Testis (tissue), 3 donors: Measurements from ENCODE around the gene ELN. TPM values are rescaled to one million over a fixed set of nuclear protein-coding genes. Genes with fewer than 3 reads are reported as not detected.

Experiments used
- DNase-seq: peaks from one replicate; pipeline ENCODE4 v3.0.0-alpha.2; 2019
- H3K27ac ChIP-seq, 2 donors: fragments of 200-600 bp; sonication (generic); one replicate each; pipeline ENCODE4 v1.5.1; 2019
- H3K27me3 ChIP-seq: fragments of 200-600 bp; sonication (generic); one replicate; pipeline ENCODE4 v1.5.1; 2019
- H3K36me3 ChIP-seq: fragments of 200-600 bp; sonication (generic); one replicate; pipeline ENCODE4 v1.5.1; 2017; ENCODE audit warnings: low read depth; ENCODE audit errors: missing control alignments
- H3K4me1 ChIP-seq: fragments of 200-600 bp; sonication (generic); one replicate; pipeline ENCODE4 v1.5.1; 2019
- H3K4me3 ChIP-seq, 2 donors: fragments of 200-600 bp; sonication (generic); one replicate each; pipeline ENCODE4 v1.5.1; 2017 to 2019
- H3K9me3 ChIP-seq: fragments of 200-600 bp; sonication (generic); one replicate; pipeline ENCODE4 v1.5.1; 2017
- CTCF ChIP-seq, 3 experiments: fragments of 450-650 bp in 2 of 3; fragments of 200-600 bp in 1 of 3; sonication (generic) in 1 of 3; IDR thresholded peaks; one replicate each; pipeline ENCODE4 v1.5.1; 2016 to 2019; ENCODE audit warnings: antibody characterized with exemption in 3 of 3, mild to moderate bottlenecking in 2 of 3, moderate library complexity in 1 of 3
- POLR2A ChIP-seq: fragments of 450-650 bp; IDR thresholded peaks from one replicate; pipeline ENCODE4 v1.6.1; 2017; ENCODE audit warnings: antibody characterized with exemption, mild to moderate bottlenecking, moderate library complexity
- WGBS, 2 donors: methylation state at CpG; one replicate each; pipeline ENCODE4 v1.1.5; 2018; 5-methylcytosine and 5-hydroxymethylcytosine counted together
- intact Hi-C: fragments of 100-400 bp; cut with DNase I; formaldehyde crosslinking; loops from one replicate; pipeline ENCODE4 v1.15.1; 2023; ENCODE audit warnings: low total_unique reads
- polyA plus RNA-seq: library from polyadenylated mRNA; stranded (reverse); fragments of 350-450 nt; fragmentation: Illumina TruSeq; extraction: RNeasy Lipid Tissue Mini Kit (QIAGEN cat#74804); gene quantifications from one replicate; pipeline ENCODE4 v1.2.3, GENCODE V29; 2014; ENCODE audit warnings: low read depth, low replicate concordance; ENCODE audit not compliant: insufficient read depth
- total RNA-seq, 2 donors: library from RNA; depleted of rRNA; stranded (reverse); fragments of >200 nt; gene quantifications; one replicate each; pipeline ENCODE4 v1.2.3, GENCODE V29; 2016

Gene ELN
- total and polyA plus RNA-seq, 3 donors from 2014 or later, result 24.6 to 55.9 (median 35.2) TPM

- no peaks in the 10 kb centered on the region for H3K27me3 ChIP-seq
- no peak overlapping the region for H3K27ac ChIP-seq
- H3K9me3 ChIP-seq, result no peaks in the 10 kb centered on the region
- H3K36me3 ChIP-seq, result no peaks in the 10 kb centered on the region
- DNase-seq, result no peak
- WGBS, 2 donors, result 84 to 85% methylated on average over 8 to 13 of the region's 13 CpGs
- intact Hi-C loops, result no loop called here
- no peak for TF ChIP-seq CTCF (IDR thresholded peaks at IDR 0.05)
- no peak for TF ChIP-seq POLR2A
- no peaks in the 10 kb centered on the region for H3K4me1 ChIP-seq
- H3K4me3 ChIP-seq, result no peak overlapping the region
Measured at GRCh38 chr7:74116356-74116755, 88.4 kb downstream of the ELN start.

Other genes with a start within 250 kb of the ELN start
- gene CLDN4, start 197.2 kb upstream of the ELN start, total RNA-seq, result under 1 TPM; 0.93 to 0.94 TPM
- gene CLDN4, start 197.2 kb upstream of the ELN start, polyA plus RNA-seq, result 4.3 TPM
- 1 to 10 TPM; 3.5 to 3.7 TPM for gene METTL27, start 185.7 kb upstream of the ELN start, total RNA-seq
- 5.6 TPM for gene METTL27, start 185.7 kb upstream of the ELN start, polyA plus RNA-seq
- 10 to 100 TPM; 37.3 to 70.1 TPM for gene TMEM270, start 167.0 kb upstream of the ELN start, total RNA-seq
- gene TMEM270, start 167.0 kb upstream of the ELN start, polyA plus RNA-seq, result 113 TPM
- 10 to 100 TPM; 42.4 to 54.8 TPM for gene LIMK1, start 55.6 kb downstream of the ELN start, total RNA-seq
- gene LIMK1, start 55.6 kb downstream of the ELN start, polyA plus RNA-seq, result 38.6 TPM
- gene EIF4H, start 146.2 kb downstream of the ELN start, total RNA-seq, result 100 to 1,000 TPM; 142 to 157 TPM
- 217 TPM for gene EIF4H, start 146.2 kb downstream of the ELN start, polyA plus RNA-seq
- gene LAT2, start 181.8 kb downstream of the ELN start, total RNA-seq, result 1 to 10 TPM; 2.4 to 4.3 TPM
- gene LAT2, start 181.8 kb downstream of the ELN start, polyA plus RNA-seq, result 5.1 TPM
- 10 to 100 TPM; 10.8 to 15.2 TPM for gene RFC2, start 226.2 kb downstream of the ELN start, total RNA-seq
- 29.2 TPM for gene RFC2, start 226.2 kb downstream of the ELN start, polyA plus RNA-seq